Fibroblast of pulmonary artery (primary cell): ENCODE data around the gene PRKG1.
A peak's percentile ranks its signal among the peaks of the same experiment; 100 is the strongest.
"Not testable (repeated sequence)": the region's sequence is repeated elsewhere in the genome, so short reads cannot be mapped to it uniquely, and the experiment has no call there.

Experiments used
- DNase-seq: peaks from one replicate; pipeline ENCODE4 v3.0.0-alpha.2; 2010; ENCODE audit warnings: low read depth
- H3K4me3 ChIP-seq: replicated peaks from 2 replicates; pipeline ENCODE4 v1.5.1; 2011; ENCODE audit warnings: low read depth, mild to moderate bottlenecking, control low read depth, low read length, moderate library complexity
- TF ChIP-seq, protein P1 (sequence below): IDR thresholded peaks from 2 replicates; pipeline ENCODE4 v1.5.1; 2011; ENCODE audit warnings: mild to moderate bottlenecking, control low read depth, low read length, inconsistent platforms; ENCODE audit errors: missing control alignments

PRKG1 gene

DNA sequence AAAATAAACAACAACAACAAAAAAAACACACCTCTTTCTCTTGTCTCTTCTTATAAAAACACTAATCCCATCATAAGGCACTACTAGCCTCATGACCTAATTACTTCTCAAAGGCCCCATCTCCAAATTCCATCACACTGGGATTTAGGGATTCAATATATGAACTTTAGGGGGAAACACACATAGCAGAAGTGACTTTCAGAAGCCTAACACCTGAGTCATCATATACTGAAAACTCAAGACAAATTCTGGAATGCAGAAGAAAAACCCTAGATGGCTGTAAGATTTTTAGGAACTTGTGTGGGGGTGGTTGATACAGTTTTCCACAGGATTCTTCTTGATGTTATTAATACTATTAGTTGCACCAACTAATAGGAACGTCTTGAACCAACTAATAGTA is 658.8 kb downstream of the PRKG1 start:
- TF ChIP-seq, protein P1, sequence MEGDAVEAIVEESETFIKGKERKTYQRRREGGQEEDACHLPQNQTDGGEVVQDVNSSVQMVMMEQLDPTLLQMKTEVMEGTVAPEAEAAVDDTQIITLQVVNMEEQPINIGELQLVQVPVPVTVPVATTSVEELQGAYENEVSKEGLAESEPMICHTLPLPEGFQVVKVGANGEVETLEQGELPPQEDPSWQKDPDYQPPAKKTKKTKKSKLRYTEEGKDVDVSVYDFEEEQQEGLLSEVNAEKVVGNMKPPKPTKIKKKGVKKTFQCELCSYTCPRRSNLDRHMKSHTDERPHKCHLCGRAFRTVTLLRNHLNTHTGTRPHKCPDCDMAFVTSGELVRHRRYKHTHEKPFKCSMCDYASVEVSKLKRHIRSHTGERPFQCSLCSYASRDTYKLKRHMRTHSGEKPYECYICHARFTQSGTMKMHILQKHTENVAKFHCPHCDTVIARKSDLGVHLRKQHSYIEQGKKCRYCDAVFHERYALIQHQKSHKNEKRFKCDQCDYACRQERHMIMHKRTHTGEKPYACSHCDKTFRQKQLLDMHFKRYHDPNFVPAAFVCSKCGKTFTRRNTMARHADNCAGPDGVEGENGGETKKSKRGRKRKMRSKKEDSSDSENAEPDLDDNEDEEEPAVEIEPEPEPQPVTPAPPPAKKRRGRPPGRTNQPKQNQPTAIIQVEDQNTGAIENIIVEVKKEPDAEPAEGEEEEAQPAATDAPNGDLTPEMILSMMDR: no peak
- H3K4me3 ChIP-seq: no peak overlapping the region
- DNase-seq: peak; percentile 37

GRCh38 chr10:51743146-51743545 is 668.9 kb downstream of the PRKG1 start:
- TF ChIP-seq, protein P1: no peak
- no peak overlapping the region for H3K4me3 ChIP-seq
- no peak for DNase-seq

- TF ChIP-seq, protein P1: no peak
- DNase-seq: no peak
- no peak overlapping the region for H3K4me3 ChIP-seq
Observed at GRCh38 chr10:51744235-51745000, 670.1 kb downstream of the PRKG1 start.

DNA sequence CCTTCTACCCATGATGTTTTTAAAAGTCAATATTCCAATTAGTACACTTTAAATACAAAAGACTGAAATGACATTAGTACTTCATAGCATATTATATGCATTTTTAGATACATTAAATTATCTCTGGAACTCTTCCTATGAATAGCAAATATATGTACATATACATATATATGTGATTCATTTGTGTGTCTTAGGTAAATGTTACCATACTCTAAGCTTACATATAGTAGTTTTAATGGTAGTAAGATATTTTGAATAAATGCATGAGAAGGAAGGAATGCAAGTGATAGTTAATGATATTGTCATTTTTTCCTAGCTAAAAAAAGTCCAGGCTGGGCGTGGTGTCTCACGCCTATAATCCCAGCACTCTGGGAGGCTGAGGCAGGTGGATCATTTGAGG is 671.1 kb downstream of the PRKG1 start:
- no peak overlapping the region for H3K4me3 ChIP-seq
- TF ChIP-seq, protein P1: no peak
- no peak for DNase-seq

- no peak overlapping the region for H3K4me3 ChIP-seq
- DNase-seq: no peak
- TF ChIP-seq, protein P1: no peak
Observed at GRCh38 chr10:51747216-51747615, 672.9 kb downstream of the PRKG1 start.

GRCh38 chr10:51748959-51749358 is 674.7 kb downstream of the PRKG1 start:
- no peak for DNase-seq
- TF ChIP-seq, protein P1: no peak
- H3K4me3 ChIP-seq: no peak overlapping the region

- H3K4me3 ChIP-seq: no peak overlapping the region
- TF ChIP-seq, protein P1: no peak
- DNase-seq: no peak
Observed at GRCh38 chr10:51758366-51758765, 684.1 kb downstream of the PRKG1 start.

DNA sequence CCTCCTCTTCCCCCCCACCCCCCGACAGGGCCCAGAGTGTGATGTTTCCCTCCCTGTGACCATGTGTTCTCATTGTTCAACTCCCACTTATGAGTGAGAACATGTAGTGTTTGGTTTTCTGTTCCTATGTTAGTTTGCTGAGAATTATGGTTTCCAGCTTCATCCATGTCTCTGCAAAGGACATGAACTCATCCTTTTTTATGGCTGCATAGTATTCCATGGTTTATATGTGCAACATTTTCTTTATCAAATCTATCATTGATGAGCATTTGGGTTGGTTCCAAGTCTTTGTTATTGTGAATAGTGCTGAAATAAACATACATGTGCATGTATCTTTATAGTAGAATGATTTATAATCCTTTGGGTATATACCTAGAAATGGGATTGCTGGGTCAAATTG is 684.6 kb downstream of the PRKG1 start:
- H3K4me3 ChIP-seq, DNase-seq: not testable (repeated sequence)
